ENCODE measurements around the gene MRGPRF.

DNA sequence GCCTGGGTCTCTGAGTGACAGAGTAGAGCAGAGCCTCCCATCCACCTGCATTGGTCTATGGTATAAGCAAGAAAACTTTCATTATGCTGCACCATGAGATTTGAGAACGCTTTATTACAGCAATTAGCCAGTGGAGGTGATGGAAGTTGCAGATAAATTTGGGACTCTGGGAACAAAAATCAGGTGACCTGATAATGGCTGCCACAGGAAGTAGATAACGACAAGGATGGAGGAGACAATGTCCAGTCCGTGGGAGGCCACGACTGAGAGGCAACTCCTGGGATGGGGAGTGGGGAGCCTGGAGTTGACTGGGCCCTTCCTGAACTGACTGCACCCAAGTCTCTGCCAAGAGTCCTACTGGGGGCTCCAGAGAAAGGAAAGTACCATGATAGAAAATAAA is 37.0 kb downstream of the MRGPRF start:
- TF ChIP-seq, protein P1, sequence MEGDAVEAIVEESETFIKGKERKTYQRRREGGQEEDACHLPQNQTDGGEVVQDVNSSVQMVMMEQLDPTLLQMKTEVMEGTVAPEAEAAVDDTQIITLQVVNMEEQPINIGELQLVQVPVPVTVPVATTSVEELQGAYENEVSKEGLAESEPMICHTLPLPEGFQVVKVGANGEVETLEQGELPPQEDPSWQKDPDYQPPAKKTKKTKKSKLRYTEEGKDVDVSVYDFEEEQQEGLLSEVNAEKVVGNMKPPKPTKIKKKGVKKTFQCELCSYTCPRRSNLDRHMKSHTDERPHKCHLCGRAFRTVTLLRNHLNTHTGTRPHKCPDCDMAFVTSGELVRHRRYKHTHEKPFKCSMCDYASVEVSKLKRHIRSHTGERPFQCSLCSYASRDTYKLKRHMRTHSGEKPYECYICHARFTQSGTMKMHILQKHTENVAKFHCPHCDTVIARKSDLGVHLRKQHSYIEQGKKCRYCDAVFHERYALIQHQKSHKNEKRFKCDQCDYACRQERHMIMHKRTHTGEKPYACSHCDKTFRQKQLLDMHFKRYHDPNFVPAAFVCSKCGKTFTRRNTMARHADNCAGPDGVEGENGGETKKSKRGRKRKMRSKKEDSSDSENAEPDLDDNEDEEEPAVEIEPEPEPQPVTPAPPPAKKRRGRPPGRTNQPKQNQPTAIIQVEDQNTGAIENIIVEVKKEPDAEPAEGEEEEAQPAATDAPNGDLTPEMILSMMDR (IDR thresholded peaks at IDR 0.05; ENCODE audit: low read length) = no peak
- no peak for TF ChIP-seq EZH2phosphoT487 (IDR thresholded peaks at IDR 0.05; ENCODE audit: low read length)
- TF ChIP-seq EZH2 (optimal IDR thresholded peaks at IDR 0.05; ENCODE audit: low read depth, low read length) = no peak

Data from MM.1S (cell line).